SK-N-SH (cell line): ENCODE data around the gene GALNT6. TPM values are rescaled to one million over a fixed set of nuclear protein-coding genes. Genes with fewer than 3 reads are reported as not detected.

Experiments
- CTCF ChIA-PET: fragments of 300-600, 350-600 bp; formaldehyde crosslinking; extraction: SDS; loops from one replicate; lab custom pipeline; 2021; lab: Yijun Ruan, JAX
- POLR2A ChIA-PET: fragments of 350-600 bp; sonication (Branson Sonifier 250); formaldehyde crosslinking; extraction: SDS; loops from one replicate; lab custom pipeline; 2020; ENCODE audit warnings: antibody characterized with exemption, inconsistent platforms; lab: Yijun Ruan, JAX
- DNase-seq: peaks from one replicate; pipeline ENCODE4 v3.0.0; 2012
- H2AFZ ChIP-seq: fragments of 200-600 bp; sonication (generic); 2 replicates; pipeline ENCODE4 v1.8.1; 2016; ENCODE audit warnings: antibody characterized with exemption, mild to moderate bottlenecking, low read depth
- H3F3A ChIP-seq: fragments of 200-600 bp; sonication (generic); replicated peaks from 2 replicates; pipeline ENCODE3; 2016; ENCODE audit warnings: antibody characterized with exemption, mild to moderate bottlenecking; ENCODE audit not compliant: insufficient read depth
- H3K27ac ChIP-seq, 2 experiments: fragments of 200-500 bp in 1 of 2; fragments of 200-600 bp in 1 of 2; sonication (Bioruptor generic) in 1 of 2; sonication (generic), shearing (Covaris generic) in 1 of 2; 2 replicates each; pipeline versions ENCODE4 v1.5.1 to v1.6.1; 2014 to 2016; ENCODE audit warnings: low read depth in 2 of 2, inconsistent platforms in 1 of 2, low read length in 1 of 2, mild to moderate bottlenecking in 1 of 2, mixed read lengths in 1 of 2
- H3K27me3 ChIP-seq: fragments of 200-600 bp; sonication (generic), shearing (Covaris generic); 2 replicates; pipeline ENCODE4 v1.6.1; 2016; ENCODE audit warnings: mixed run types; ENCODE audit not compliant: insufficient read depth
- H3K36me3 ChIP-seq, 2 experiments: fragments of 200-500 bp in 1 of 2; fragments of 200-600 bp in 1 of 2; sonication (Bioruptor generic) in 1 of 2; sonication (generic) in 1 of 2; replicated peaks in 1 of 2; 2 replicates each; pipeline versions ENCODE3 to v1.5.1; 2014 to 2016; ENCODE audit warnings: low read length in 1 of 2, mild to moderate bottlenecking in 1 of 2; ENCODE audit not compliant: insufficient read depth in 2 of 2, control insufficient read depth in 1 of 2
- H3K4me1 ChIP-seq, 2 experiments: fragments of 200-500 bp in 1 of 2; fragments of 200-600 bp in 1 of 2; sonication (Bioruptor generic) in 1 of 2; sonication (generic), shearing (Covaris generic) in 1 of 2; 2 replicates each; pipeline versions ENCODE4 v1.5.1 to v1.6.1; 2014 to 2016; ENCODE audit warnings: low read depth in 1 of 2, low read length in 1 of 2, mixed run types in 1 of 2; ENCODE audit not compliant: insufficient read depth in 2 of 2, control insufficient read depth in 1 of 2
- H3K4me2 ChIP-seq: fragments of 200-600 bp; sonication (generic), shearing (Covaris generic); 2 replicates; pipeline ENCODE4 v1.6.1; 2017; ENCODE audit warnings: mixed run types
- H3K4me3 ChIP-seq, 2 experiments: fragments of 200-500 bp in 1 of 2; fragments of 200-600 bp in 1 of 2; sonication (Bioruptor generic) in 1 of 2; sonication (generic), shearing (Covaris generic) in 1 of 2; 2 replicates each; pipeline versions ENCODE4 v1.5.1 to v1.8.1; 2014 to 2016; ENCODE audit warnings: low read depth in 2 of 2, inconsistent platforms in 1 of 2, low read length in 1 of 2, mild to moderate bottlenecking in 1 of 2, mixed read lengths in 1 of 2, moderate library complexity in 1 of 2
- H3K79me2 ChIP-seq: fragments of 200-600 bp; sonication (generic); 2 replicates; pipeline ENCODE4 v1.8.1; 2017; ENCODE audit warnings: mild to moderate bottlenecking; ENCODE audit not compliant: insufficient read depth
- H3K9ac ChIP-seq: fragments of 200-600 bp; sonication (generic); 2 replicates; pipeline ENCODE4 v1.6.1; 2017; ENCODE audit warnings: mixed run types
- H3K9me2 ChIP-seq: fragments of 200-600 bp; sonication (generic); 2 replicates; pipeline ENCODE4 v1.6.1; 2017; ENCODE audit warnings: mixed run types
- H3K9me3 ChIP-seq: fragments of 200-600 bp; sonication (generic); 2 replicates; pipeline ENCODE4 v1.6.1; 2017; ENCODE audit warnings: mixed run types, mild to moderate bottlenecking, moderate library complexity
- H4K20me1 ChIP-seq: fragments of 200-600 bp; sonication (generic); 2 replicates; pipeline ENCODE4 v1.6.1; 2017; ENCODE audit warnings: mild to moderate bottlenecking, mixed run types; ENCODE audit not compliant: insufficient read depth
- CTCF ChIP-seq: fragments of 200-600 bp; sonication (generic); IDR thresholded peaks from 2 replicates; pipeline ENCODE4 v1.6.1; 2017; ENCODE audit warnings: antibody characterized with exemption, mild to moderate bottlenecking, moderate library complexity
- ELF1 ChIP-seq: IDR thresholded peaks from 2 replicates; pipeline ENCODE4 v1.4.0; 2012
- EZH2phosphoT487 ChIP-seq: fragments of 200-600 bp; sonication (generic); IDR thresholded peaks from 2 replicates; pipeline ENCODE4 v1.6.1; 2017; ENCODE audit warnings: low read depth, mixed run types, mild to moderate bottlenecking, antibody characterized with exemption, moderate library complexity, borderline replicate concordance
- FOSL2 ChIP-seq: IDR thresholded peaks from 2 replicates; pipeline ENCODE4 v1.4.0; 2012; ENCODE audit warnings: low read depth, mild to moderate bottlenecking, moderate library complexity, borderline replicate concordance
- FOXJ3 ChIP-seq: sonication (generic); formaldehyde crosslinking; IDR thresholded peaks from 2 replicates; pipeline ENCODE4 v1.5.1; 2020; ENCODE audit warnings: mild to moderate bottlenecking, missing genetic modification reagents
- GABPA ChIP-seq: IDR thresholded peaks from 2 replicates; pipeline ENCODE4 v1.4.0; 2012; ENCODE audit warnings: low read depth, mild to moderate bottlenecking
- IRF3 ChIP-seq: fragments of 150-350 bp; IDR thresholded peaks from 2 replicates; pipeline ENCODE4 v1.6.1; 2016; ENCODE audit warnings: mild to moderate bottlenecking, low read depth, low read length
- JUND ChIP-seq: IDR thresholded peaks from 2 replicates; pipeline ENCODE4 v1.4.0; 2012
- MXI1 ChIP-seq: IDR thresholded peaks from 2 replicates; pipeline ENCODE4 v1.6.1; 2012; ENCODE audit warnings: mild to moderate bottlenecking, low read depth, low read length, improper control_type of control experiment
- NRF1 ChIP-seq: IDR thresholded peaks from 2 replicates; pipeline ENCODE4 v1.6.1; 2012; ENCODE audit warnings: low read depth, mild to moderate bottlenecking, low read length
- POLR2AphosphoS5 ChIP-seq: IDR thresholded peaks from 2 replicates; pipeline ENCODE4 v1.6.1; 2012; ENCODE audit warnings: low read depth, low read length
- RAD21 ChIP-seq: IDR thresholded peaks from 2 replicates; pipeline ENCODE4 v1.6.1; 2012; ENCODE audit warnings: mild to moderate bottlenecking, low read length
- RCOR1 ChIP-seq: fragments of 150-350 bp; IDR thresholded peaks from 2 replicates; pipeline ENCODE4 v1.6.1; 2017; ENCODE audit warnings: antibody characterized with exemption, low read length
- RFX5 ChIP-seq: IDR thresholded peaks from 2 replicates; pipeline ENCODE4 v1.6.1; 2012; ENCODE audit warnings: mild to moderate bottlenecking, improper control_type of control experiment, low read length
- SIN3A ChIP-seq: IDR thresholded peaks from 2 replicates; pipeline ENCODE4 v1.6.1; 2012; ENCODE audit warnings: low read depth, mild to moderate bottlenecking, low read length, moderate library complexity, borderline replicate concordance
- SMC3 ChIP-seq: IDR thresholded peaks from 2 replicates; pipeline ENCODE4 v1.6.1; 2012; ENCODE audit warnings: low read depth, low read length, improper control_type of control experiment
- TAF1 ChIP-seq: IDR thresholded peaks from 2 replicates; pipeline ENCODE4 v1.6.1; 2012; ENCODE audit warnings: low read depth, mild to moderate bottlenecking, low read length, moderate library complexity, borderline replicate concordance
- TCF12 ChIP-seq: IDR thresholded peaks from 2 replicates; pipeline ENCODE4 v1.4.0; 2012
- WGBS: methylation state at CpG from one replicate; pipeline ENCODE4 v1.1.6; 2017; ENCODE audit warnings: low lambda C conversion rate; 5-methylcytosine and 5-hydroxymethylcytosine counted together
- polyA plus RNA-seq, 3 experiments: library from polyadenylated mRNA; depleted of rRNA; stranded (reverse); fragments of >200 nt; gene quantifications; 2 replicates each; pipeline ENCODE4 v1.2.3, GENCODE V29; 2012
- TF ChIP-seq, protein P1 (sequence below): IDR thresholded peaks from 2 replicates; pipeline ENCODE4 v1.6.1; 2012; ENCODE audit warnings: mild to moderate bottlenecking, low read depth, low read length, moderate library complexity
- TF ChIP-seq, protein P2 (sequence below): IDR thresholded peaks from 2 replicates; pipeline ENCODE4 v1.4.0; 2012; ENCODE audit warnings: low read depth, borderline replicate concordance

GALNT6 gene
- polyA plus RNA-seq, 1 of the 3 experiments (the other 2 are of a cell fraction) = 0.74 TPM

DNA sequence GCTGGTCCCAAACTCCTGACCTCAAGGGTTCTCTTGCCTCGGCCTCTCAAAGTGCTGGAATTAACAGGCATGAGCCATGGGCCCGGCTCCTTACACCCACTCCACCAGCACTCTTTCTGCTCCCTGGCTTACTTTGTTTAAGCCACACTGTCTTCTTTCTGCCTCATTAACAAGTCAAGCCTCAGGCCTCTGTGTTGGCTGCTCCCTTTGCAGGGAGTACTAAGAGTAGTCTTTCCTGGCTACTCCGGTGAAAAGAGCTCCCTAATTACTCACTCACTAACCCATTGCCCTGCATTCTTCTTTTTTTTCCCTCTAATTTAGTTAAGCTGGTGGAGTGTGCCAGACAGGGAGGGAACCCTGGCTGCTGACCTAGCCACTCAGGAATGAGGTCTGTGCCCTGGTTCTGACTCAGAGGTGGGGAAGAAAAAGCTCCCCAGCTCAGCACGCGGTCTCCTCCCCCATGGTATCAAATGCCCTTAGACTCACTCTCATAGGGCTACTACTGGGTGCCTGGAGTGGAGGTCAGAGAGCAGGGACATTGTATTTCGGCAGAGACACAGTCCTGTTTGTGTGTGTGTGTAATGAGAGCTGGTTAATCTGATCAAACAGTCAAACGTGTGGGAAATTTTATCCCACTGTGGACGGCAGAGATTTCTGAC lies 19.8 kb downstream of the GALNT6 start (continued):
- no peak for TF ChIP-seq CTCF
- peak; percentile 14; the same call in 1 of the 2 replicates for TF ChIP-seq TAF1
- peak; percentile 63 for TF ChIP-seq POLR2AphosphoS5
- 0 out of 2 replicates have a peak, but pooled peaks have one; percentile 30 for TF ChIP-seq RCOR1
- TF ChIP-seq ELF1 = no peak
- TF ChIP-seq GABPA = no peak
- no peak for TF ChIP-seq SMC3
- TF ChIP-seq, protein P1, sequence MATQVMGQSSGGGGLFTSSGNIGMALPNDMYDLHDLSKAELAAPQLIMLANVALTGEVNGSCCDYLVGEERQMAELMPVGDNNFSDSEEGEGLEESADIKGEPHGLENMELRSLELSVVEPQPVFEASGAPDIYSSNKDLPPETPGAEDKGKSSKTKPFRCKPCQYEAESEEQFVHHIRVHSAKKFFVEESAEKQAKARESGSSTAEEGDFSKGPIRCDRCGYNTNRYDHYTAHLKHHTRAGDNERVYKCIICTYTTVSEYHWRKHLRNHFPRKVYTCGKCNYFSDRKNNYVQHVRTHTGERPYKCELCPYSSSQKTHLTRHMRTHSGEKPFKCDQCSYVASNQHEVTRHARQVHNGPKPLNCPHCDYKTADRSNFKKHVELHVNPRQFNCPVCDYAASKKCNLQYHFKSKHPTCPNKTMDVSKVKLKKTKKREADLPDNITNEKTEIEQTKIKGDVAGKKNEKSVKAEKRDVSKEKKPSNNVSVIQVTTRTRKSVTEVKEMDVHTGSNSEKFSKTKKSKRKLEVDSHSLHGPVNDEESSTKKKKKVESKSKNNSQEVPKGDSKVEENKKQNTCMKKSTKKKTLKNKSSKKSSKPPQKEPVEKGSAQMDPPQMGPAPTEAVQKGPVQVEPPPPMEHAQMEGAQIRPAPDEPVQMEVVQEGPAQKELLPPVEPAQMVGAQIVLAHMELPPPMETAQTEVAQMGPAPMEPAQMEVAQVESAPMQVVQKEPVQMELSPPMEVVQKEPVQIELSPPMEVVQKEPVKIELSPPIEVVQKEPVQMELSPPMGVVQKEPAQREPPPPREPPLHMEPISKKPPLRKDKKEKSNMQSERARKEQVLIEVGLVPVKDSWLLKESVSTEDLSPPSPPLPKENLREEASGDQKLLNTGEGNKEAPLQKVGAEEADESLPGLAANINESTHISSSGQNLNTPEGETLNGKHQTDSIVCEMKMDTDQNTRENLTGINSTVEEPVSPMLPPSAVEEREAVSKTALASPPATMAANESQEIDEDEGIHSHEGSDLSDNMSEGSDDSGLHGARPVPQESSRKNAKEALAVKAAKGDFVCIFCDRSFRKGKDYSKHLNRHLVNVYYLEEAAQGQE = no peak; the same call in 1 of the 2 replicates

DNA sequence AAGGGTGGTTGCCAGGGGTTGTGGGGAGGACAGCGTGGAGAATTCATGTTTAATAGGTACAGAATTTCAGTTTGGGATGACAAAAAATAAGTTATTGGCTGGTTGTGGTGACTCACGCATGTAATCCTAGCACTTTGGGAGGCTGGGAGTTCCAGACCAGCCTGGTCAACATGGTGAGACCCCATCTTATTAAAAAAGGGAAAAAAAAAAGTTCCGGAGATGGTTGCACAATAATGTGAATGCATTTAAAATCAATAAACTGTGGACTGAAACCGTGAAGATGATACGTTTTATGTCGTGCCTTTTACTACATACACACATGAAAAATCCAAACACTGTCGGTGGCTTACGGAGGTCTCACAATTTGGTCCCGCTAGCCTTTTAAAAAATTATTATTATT lies 20.5 kb downstream of the GALNT6 start:
- no peak for DNase-seq
- CTCF ChIA-PET = interaction anchor here (1.8 kb wide), 1 partner anchor 161 kb away, joined by 5 read pairs; no protein-coding TSS in a partner anchor
- Histone ChIP-seq H3K4me2 (no peak overlapping the region), H4K20me1 (no peaks in the 10 kb centered on the region), H3K9ac (no peak overlapping the region), H3K27ac (peak overlapping the region in 1 of 2 experiments; percentile 24; a peak in 1 of 4 replicates), H2AFZ (no peak overlapping the region), H3K4me1 (peaks cover 8 to 29% of the 10 kb centered on the region in 2 experiments; a peak in 3 of 4 replicates), H3K79me2 (no peaks in the 10 kb centered on the region), H3K9me3 (no peaks in the 10 kb centered on the region), H3K36me3 (no peaks in the 10 kb centered on the region), H3K9me2 (no peaks in the 10 kb centered on the region), H3K27me3 (no peaks in the 10 kb centered on the region), H3K4me3 (no peak overlapping the region), H3F3A (peaks cover 16% of the 10 kb centered on the region)
- no peak for TF ChIP-seq FOSL2
- no peak for TF ChIP-seq SMC3
- TF ChIP-seq JUND = no peak
- no peak for TF ChIP-seq FOXJ3 (CRISPR knock-in tag)
- TF ChIP-seq, protein P1 = no peak
- TF ChIP-seq, protein P2, sequence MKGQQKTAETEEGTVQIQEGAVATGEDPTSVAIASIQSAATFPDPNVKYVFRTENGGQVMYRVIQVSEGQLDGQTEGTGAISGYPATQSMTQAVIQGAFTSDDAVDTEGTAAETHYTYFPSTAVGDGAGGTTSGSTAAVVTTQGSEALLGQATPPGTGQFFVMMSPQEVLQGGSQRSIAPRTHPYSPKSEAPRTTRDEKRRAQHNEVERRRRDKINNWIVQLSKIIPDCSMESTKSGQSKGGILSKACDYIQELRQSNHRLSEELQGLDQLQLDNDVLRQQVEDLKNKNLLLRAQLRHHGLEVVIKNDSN = no peak
- TF ChIP-seq SIN3A = no peak
- TF ChIP-seq RAD21 = no peak
- no peak for TF ChIP-seq IRF3
- no peak for TF ChIP-seq TCF12
- no peak for TF ChIP-seq RFX5
- TF ChIP-seq NRF1 = no peak
- TF ChIP-seq MXI1 = no peak
- no peak for TF ChIP-seq EZH2phosphoT487
- WGBS = 87% methylated on average over 9 of the region's 9 CpGs
- POLR2A ChIA-PET = interaction anchor here (0.8 kb wide), 1 partner anchor 21 kb away, joined by 4 read pairs; no protein-coding TSS in a partner anchor
